ENCODE data around the gene DPP7. TPM values are rescaled to one million over a fixed set of nuclear protein-coding genes. Genes with fewer than 3 reads are reported as not detected.

DPP7 gene
- polyA plus RNA-seq, 1 of the 3 experiments (the other 2 are of a cell fraction): 127 TPM

DNA sequence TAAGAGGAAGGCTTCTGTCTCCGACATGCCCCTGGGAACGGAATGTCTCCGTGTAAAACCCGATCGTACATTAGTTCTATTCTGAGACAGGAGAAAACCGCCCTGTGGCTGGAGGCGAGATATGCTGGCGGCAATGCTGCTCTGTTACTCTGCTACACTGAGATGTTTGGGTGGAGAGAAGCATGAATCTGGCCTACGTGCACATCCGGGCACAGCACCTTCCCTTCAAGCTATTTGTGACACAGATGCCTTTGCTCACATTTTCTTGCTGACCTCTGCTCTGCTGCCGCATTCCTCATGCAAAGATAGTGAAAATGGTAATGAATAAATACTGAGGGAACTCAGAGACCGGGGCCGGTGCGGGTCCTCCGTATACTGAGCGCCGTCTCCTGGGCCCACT, 2.2 kb upstream of the DPP7 start:
- POLR2A ChIA-PET: no interaction called here
- H3K27ac ChIP-seq (ENCODE audit: low read depth in 2 of 2, low read length in 1 of 2): no peak overlapping the region
- CTCF ChIA-PET: interaction anchor here (0.6 to 4.9 kb wide), 4 partner anchors 21 to 120 kb away, joined by 3 to 40 read pairs (median 22); partner anchors contain the start of gene RNF224

DNA sequence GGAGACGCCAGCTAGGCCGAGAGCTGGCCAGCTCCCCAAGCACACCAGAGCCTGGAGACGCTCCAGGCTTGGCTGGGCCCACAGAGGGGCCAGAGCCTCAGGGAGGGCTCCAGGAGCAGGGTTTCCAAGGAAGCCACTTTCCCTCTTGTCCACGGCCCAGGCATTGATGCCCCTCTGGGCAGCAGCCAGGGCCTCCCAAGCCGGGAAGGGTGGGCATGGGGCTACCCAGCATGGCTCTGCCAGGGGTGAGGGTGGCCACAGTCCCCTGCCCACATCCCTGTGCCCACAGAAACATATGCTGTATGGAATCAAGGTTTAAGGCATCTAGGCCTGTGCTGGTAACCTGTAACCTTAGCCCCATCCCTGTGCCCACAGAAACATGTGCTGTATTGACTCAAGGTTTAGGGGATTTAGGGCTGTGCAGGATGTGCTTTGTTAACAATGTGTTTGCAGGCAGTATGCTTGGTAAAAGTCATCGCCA, 1.5 kb upstream of the DPP7 start:
- DNase-seq: no peak
- H3K79me2 ChIP-seq (ENCODE audit: insufficient read depth): no peaks in the 10 kb centered on the region
- H3K4me3 ChIP-seq (ENCODE audit: low read depth in 2 of 2, low read length in 1 of 2): no peak overlapping the region
- 100% methylated on average over 2 of the region's 6 CpGs for WGBS (ENCODE audit: low lambda C conversion rate)
- TF ChIP-seq POLR2AphosphoS5 (IDR thresholded peaks at IDR 0.05; ENCODE audit: low read depth, low read length) (no peak), TAF1 (IDR thresholded peaks at IDR 0.05; ENCODE audit: borderline replicate concordance, low read depth, low read length) (no peak), GABPA (IDR thresholded peaks at IDR 0.05; ENCODE audit: low read depth) (no peak), NRF1 (IDR thresholded peaks at IDR 0.05; ENCODE audit: low read depth, low read length) (no peak), RFX5 (IDR thresholded peaks at IDR 0.05; ENCODE audit: low read length) (no peak), SMC3 (IDR thresholded peaks at IDR 0.05; ENCODE audit: low read depth, low read length) (no peak), EP300 (IDR thresholded peaks at IDR 0.05; ENCODE audit: borderline replicate concordance in 1 of 2, low read depth in 1 of 2, low read length in 1 of 2) (no peak), JUND (IDR thresholded peaks at IDR 0.05) (no peak), FOXM1 (IDR thresholded peaks at IDR 0.05; ENCODE audit: low read depth) (no peak), FOXJ3 (CRISPR knock-in tag; IDR thresholded peaks at IDR 0.05) (no peak), RAD21 (IDR thresholded peaks at IDR 0.05; ENCODE audit: low read length) (no peak), NFIC (IDR thresholded peaks at IDR 0.05; ENCODE audit: borderline replicate concordance) (no peak), MXI1 (IDR thresholded peaks at IDR 0.05; ENCODE audit: low read depth, low read length) (no peak), RCOR1 (IDR thresholded peaks at IDR 0.05; ENCODE audit: low read length) (no peak), TCF12 (IDR thresholded peaks at IDR 0.05) (no peak)
- TF ChIP-seq, protein P1, sequence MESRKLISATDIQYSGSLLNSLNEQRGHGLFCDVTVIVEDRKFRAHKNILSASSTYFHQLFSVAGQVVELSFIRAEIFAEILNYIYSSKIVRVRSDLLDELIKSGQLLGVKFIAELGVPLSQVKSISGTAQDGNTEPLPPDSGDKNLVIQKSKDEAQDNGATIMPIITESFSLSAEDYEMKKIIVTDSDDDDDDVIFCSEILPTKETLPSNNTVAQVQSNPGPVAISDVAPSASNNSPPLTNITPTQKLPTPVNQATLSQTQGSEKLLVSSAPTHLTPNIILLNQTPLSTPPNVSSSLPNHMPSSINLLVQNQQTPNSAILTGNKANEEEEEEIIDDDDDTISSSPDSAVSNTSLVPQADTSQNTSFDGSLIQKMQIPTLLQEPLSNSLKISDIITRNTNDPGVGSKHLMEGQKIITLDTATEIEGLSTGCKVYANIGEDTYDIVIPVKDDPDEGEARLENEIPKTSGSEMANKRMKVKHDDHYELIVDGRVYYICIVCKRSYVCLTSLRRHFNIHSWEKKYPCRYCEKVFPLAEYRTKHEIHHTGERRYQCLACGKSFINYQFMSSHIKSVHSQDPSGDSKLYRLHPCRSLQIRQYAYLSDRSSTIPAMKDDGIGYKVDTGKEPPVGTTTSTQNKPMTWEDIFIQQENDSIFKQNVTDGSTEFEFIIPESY (IDR thresholded peaks at IDR 0.05; ENCODE audit: borderline replicate concordance, low read depth): no peak
- TF ChIP-seq, protein P2, sequence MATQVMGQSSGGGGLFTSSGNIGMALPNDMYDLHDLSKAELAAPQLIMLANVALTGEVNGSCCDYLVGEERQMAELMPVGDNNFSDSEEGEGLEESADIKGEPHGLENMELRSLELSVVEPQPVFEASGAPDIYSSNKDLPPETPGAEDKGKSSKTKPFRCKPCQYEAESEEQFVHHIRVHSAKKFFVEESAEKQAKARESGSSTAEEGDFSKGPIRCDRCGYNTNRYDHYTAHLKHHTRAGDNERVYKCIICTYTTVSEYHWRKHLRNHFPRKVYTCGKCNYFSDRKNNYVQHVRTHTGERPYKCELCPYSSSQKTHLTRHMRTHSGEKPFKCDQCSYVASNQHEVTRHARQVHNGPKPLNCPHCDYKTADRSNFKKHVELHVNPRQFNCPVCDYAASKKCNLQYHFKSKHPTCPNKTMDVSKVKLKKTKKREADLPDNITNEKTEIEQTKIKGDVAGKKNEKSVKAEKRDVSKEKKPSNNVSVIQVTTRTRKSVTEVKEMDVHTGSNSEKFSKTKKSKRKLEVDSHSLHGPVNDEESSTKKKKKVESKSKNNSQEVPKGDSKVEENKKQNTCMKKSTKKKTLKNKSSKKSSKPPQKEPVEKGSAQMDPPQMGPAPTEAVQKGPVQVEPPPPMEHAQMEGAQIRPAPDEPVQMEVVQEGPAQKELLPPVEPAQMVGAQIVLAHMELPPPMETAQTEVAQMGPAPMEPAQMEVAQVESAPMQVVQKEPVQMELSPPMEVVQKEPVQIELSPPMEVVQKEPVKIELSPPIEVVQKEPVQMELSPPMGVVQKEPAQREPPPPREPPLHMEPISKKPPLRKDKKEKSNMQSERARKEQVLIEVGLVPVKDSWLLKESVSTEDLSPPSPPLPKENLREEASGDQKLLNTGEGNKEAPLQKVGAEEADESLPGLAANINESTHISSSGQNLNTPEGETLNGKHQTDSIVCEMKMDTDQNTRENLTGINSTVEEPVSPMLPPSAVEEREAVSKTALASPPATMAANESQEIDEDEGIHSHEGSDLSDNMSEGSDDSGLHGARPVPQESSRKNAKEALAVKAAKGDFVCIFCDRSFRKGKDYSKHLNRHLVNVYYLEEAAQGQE (IDR thresholded peaks at IDR 0.05; ENCODE audit: low read depth, low read length): no peak
- TF ChIP-seq, protein P3, sequence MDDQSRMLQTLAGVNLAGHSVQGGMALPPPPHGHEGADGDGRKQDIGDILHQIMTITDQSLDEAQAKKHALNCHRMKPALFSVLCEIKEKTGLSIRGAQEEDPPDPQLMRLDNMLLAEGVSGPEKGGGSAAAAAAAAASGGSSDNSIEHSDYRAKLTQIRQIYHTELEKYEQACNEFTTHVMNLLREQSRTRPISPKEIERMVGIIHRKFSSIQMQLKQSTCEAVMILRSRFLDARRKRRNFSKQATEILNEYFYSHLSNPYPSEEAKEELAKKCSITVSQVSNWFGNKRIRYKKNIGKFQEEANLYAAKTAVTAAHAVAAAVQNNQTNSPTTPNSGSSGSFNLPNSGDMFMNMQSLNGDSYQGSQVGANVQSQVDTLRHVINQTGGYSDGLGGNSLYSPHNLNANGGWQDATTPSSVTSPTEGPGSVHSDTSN (IDR thresholded peaks at IDR 0.05): no peak
- TF ChIP-seq, protein P4, sequence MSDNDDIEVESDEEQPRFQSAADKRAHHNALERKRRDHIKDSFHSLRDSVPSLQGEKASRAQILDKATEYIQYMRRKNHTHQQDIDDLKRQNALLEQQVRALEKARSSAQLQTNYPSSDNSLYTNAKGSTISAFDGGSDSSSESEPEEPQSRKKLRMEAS (IDR thresholded peaks at IDR 0.05; ENCODE audit: low read depth): no peak
- H3K4me1 ChIP-seq (ENCODE audit: control insufficient read depth in 1 of 2, insufficient read depth in 2 of 2, low read depth in 1 of 2, low read length in 1 of 2): peaks cover 0 to 10% of the 10 kb centered on the region in 2 experiments; a peak in 1 of 4 replicates
- CTCF ChIA-PET: interaction anchor here (1.4 to 4.4 kb wide), 4 partner anchors 22 to 120 kb away, joined by 4 to 27 read pairs (median 10); partner anchors contain the start of genes NPDC1 and RNF224
- no peaks in the 10 kb centered on the region for H3K27me3 ChIP-seq (ENCODE audit: insufficient read depth)
- H3F3A ChIP-seq (replicated peaks; ENCODE audit: insufficient read depth): no peaks in the 10 kb centered on the region
- H4K20me1 ChIP-seq (ENCODE audit: insufficient read depth): no peaks in the 10 kb centered on the region
- no peak overlapping the region for H3K4me2 ChIP-seq
- no peak overlapping the region for H3K9ac ChIP-seq
- H3K9me3 ChIP-seq: no peaks in the 10 kb centered on the region
- POLR2A ChIA-PET: no interaction called here
- H3K36me3 ChIP-seq (replicated peaks in 1 of 2; ENCODE audit: control insufficient read depth in 1 of 2, insufficient read depth in 2 of 2, low read length in 1 of 2): peaks cover 0 to 15% of the 10 kb centered on the region in 2 experiments
- no peak overlapping the region for H3K27ac ChIP-seq (ENCODE audit: low read depth in 2 of 2, low read length in 1 of 2)
- no peaks in the 10 kb centered on the region for H3K9me2 ChIP-seq
- no peak overlapping the region for H2AFZ ChIP-seq (ENCODE audit: low read depth)

More for the DNA sequence above, 2.2 kb upstream of the DPP7 start:
- WGBS (ENCODE audit: low lambda C conversion rate): 96% methylated on average over 17 of the region's 17 CpGs
- Histone ChIP-seq H3K4me2 (no peak overlapping the region), H3K27me3 (ENCODE audit: insufficient read depth) (no peaks in the 10 kb centered on the region), H3K9ac (no peak overlapping the region), H3K4me3 (ENCODE audit: low read depth in 2 of 2, low read length in 1 of 2) (no peak overlapping the region), H3K36me3 (replicated peaks in 1 of 2; ENCODE audit: control insufficient read depth in 1 of 2, insufficient read depth in 2 of 2, low read length in 1 of 2) (peaks cover 0 to 12% of the 10 kb centered on the region in 2 experiments), H2AFZ (ENCODE audit: low read depth) (no peak overlapping the region), H3K9me3 (no peaks in the 10 kb centered on the region), H3K4me1 (ENCODE audit: control insufficient read depth in 1 of 2, insufficient read depth in 2 of 2, low read depth in 1 of 2, low read length in 1 of 2) (peaks cover 0 to 10% of the 10 kb centered on the region in 2 experiments; a peak in 1 of 4 replicates), H3K79me2 (ENCODE audit: insufficient read depth) (no peaks in the 10 kb centered on the region), H3F3A (replicated peaks; ENCODE audit: insufficient read depth) (no peaks in the 10 kb centered on the region), H3K9me2 (no peaks in the 10 kb centered on the region), H4K20me1 (ENCODE audit: insufficient read depth) (no peaks in the 10 kb centered on the region)
- DNase-seq: no peak
- TF ChIP-seq GATA2 (CRISPR knock-in tag; IDR thresholded peaks at IDR 0.05) (no peak), JUND (IDR thresholded peaks at IDR 0.05) (no peak), YY1 (IDR thresholded peaks at IDR 0.05; ENCODE audit: low read depth) (no peak), TEAD4 (IDR thresholded peaks at IDR 0.05; ENCODE audit: borderline replicate concordance, insufficient read depth) (no peak)

Measured in SK-N-SH (cell line).